ENCODE results near the gene HHATL. TPM values are rescaled to one million over a fixed set of nuclear protein-coding genes. Genes with fewer than 3 reads are reported as not detected.

Gene HHATL
- total and polyA plus RNA-seq, 10 of the 15 experiments (the other 5 are each of a cell fraction or from before 2014, with no cell fraction given): not detected

DNA sequence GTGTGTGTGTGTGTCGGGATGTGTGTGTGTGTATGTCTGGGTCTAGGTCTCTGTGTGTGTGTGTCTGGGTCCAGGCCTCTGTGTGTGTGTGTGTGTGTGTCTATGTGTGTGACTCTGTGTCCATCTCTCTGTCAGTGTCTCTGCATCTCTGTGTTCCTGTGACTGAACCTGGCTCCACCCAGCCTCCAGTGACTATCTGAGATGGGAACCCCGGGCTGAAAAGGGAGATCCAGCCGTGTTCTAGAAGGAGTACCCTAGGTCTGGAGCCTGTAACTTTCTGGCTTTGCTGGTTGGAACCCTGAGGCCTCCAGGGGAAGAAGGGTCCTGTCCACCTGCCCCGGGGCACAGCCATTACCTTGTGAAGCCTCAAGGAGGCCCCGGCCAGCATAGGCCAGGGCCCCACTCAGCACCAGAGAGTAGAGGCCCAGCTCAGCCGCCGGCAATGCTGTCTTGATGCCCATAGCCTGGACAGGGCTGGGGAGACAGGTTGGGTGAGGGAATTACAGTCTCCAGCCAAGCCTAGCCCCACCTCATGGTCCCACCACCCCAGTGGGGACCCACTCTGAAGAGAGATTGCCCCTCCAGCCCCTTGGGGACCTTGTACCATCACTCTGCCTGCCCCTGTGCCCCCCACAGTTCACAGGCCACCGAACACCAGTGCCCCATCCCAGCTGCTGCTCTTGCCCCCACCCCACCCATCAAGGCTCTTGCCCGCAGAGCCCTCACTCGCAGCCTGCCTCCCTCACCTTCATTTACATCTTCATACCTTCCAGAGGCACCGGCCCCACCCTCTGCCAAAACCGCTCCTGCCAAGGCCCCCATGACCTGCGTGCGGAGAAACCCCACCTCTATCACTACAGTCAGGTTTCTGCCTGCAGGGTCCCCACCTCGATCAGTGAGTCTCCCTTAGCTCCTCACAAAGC, 2.0 kb downstream of the HHATL start:
- TF ChIP-seq SREBF1 (IDR thresholded peaks at IDR 0.05; ENCODE audit: low read length) (no peak), ZNF217 (IDR thresholded peaks at IDR 0.05) (no peak), WRNIP1 (IDR thresholded peaks at IDR 0.05; ENCODE audit: borderline replicate concordance, low read depth, low read length) (no peak), ZSCAN29 (IDR thresholded peaks at IDR 0.05) (no peak), JUNB (IDR thresholded peaks at IDR 0.05) (no peak), BCL11A (IDR thresholded peaks at IDR 0.05; ENCODE audit: low read depth, low read length) (no peak), TCF3 (IDR thresholded peaks at IDR 0.05; ENCODE audit: borderline replicate concordance, insufficient read depth, low read depth, low read length) (no peak), IRF4 (IDR thresholded peaks at IDR 0.05; ENCODE audit: low read depth, low read length) (no peak)
- TF ChIP-seq, protein P1, sequence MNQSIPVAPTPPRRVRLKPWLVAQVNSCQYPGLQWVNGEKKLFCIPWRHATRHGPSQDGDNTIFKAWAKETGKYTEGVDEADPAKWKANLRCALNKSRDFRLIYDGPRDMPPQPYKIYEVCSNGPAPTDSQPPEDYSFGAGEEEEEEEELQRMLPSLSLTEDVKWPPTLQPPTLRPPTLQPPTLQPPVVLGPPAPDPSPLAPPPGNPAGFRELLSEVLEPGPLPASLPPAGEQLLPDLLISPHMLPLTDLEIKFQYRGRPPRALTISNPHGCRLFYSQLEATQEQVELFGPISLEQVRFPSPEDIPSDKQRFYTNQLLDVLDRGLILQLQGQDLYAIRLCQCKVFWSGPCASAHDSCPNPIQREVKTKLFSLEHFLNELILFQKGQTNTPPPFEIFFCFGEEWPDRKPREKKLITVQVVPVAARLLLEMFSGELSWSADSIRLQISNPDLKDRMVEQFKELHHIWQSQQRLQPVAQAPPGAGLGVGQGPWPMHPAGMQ (IDR thresholded peaks at IDR 0.05; ENCODE audit: borderline replicate concordance): no peak
- TF ChIP-seq, protein P2, sequence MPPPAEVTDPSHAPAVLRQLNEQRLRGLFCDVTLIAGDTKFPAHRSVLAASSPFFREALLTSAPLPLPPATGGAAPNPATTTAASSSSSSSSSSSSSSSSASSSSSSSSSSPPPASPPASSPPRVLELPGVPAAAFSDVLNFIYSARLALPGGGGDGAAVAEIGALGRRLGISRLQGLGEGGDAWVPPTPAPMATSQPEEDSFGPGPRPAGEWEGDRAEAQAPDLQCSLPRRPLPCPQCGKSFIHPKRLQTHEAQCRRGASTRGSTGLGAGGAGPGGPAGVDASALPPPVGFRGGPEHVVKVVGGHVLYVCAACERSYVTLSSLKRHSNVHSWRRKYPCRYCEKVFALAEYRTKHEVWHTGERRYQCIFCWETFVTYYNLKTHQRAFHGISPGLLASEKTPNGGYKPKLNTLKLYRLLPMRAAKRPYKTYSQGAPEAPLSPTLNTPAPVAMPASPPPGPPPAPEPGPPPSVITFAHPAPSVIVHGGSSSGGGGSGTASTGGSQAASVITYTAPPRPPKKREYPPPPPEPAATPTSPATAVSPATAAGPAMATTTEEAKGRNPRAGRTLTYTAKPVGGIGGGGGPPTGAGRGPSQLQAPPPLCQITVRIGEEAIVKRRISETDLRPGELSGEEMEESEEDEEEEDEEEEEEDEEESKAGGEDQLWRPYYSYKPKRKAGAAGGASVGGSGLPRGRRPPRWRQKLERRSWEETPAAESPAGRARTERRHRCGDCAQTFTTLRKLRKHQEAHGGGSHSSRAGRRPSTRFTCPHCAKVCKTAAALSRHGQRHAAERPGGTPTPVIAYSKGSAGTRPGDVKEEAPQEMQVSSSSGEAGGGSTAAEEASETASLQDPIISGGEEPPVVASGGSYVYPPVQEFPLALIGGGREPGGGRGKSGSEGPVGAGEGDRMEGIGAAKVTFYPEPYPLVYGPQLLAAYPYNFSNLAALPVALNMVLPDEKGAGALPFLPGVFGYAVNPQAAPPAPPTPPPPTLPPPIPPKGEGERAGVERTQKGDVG (CRISPR knock-in tag; IDR thresholded peaks at IDR 0.05): no peak
- TF ChIP-seq, protein P3, sequence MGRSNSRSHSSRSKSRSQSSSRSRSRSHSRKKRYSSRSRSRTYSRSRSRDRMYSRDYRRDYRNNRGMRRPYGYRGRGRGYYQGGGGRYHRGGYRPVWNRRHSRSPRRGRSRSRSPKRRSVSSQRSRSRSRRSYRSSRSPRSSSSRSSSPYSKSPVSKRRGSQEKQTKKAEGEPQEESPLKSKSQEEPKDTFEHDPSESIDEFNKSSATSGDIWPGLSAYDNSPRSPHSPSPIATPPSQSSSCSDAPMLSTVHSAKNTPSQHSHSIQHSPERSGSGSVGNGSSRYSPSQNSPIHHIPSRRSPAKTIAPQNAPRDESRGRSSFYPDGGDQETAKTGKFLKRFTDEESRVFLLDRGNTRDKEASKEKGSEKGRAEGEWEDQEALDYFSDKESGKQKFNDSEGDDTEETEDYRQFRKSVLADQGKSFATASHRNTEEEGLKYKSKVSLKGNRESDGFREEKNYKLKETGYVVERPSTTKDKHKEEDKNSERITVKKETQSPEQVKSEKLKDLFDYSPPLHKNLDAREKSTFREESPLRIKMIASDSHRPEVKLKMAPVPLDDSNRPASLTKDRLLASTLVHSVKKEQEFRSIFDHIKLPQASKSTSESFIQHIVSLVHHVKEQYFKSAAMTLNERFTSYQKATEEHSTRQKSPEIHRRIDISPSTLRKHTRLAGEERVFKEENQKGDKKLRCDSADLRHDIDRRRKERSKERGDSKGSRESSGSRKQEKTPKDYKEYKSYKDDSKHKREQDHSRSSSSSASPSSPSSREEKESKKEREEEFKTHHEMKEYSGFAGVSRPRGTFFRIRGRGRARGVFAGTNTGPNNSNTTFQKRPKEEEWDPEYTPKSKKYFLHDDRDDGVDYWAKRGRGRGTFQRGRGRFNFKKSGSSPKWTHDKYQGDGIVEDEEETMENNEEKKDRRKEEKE (IDR thresholded peaks at IDR 0.05): no peak
- POLR2A ChIA-PET: no interaction called here
- intact Hi-C loops (cut with micrococcal nuclease; ENCODE audit: unreplicated experiment): no loop called here

More for the DNA sequence above, 2.0 kb downstream of the HHATL start:
- BruUV-seq (replicated peaks): no TSS peak
- no peak overlapping the region for H3K4me2 ChIP-seq (ENCODE audit: control insufficient read depth, insufficient read depth)
- ChIA-PET SMC1A (ENCODE audit: uncharacterized antibody, unreplicated experiment) (no interaction called here), RAD21 (ENCODE audit: unreplicated experiment) (no interaction called here), CTCF (no interaction called here)
- no peak overlapping the region for H2AFZ ChIP-seq (ENCODE audit: control insufficient read depth, low read depth, low read length)
- H3K27ac ChIP-seq (ENCODE audit: control insufficient read depth, insufficient read depth): no peak overlapping the region
- 50% methylated on average over 15 of the region's 15 CpGs for WGBS (ENCODE audit: insufficient coverage, insufficient replicate concordance, low lambda C conversion rate, missing lambda C conversion rate)
- H3K27me3 ChIP-seq (replicated peaks in 1 of 2; ENCODE audit: control insufficient read depth in 2 of 2, insufficient read depth in 2 of 2, low read length in 1 of 2): no peaks in the 10 kb centered on the region
- no peaks in the 10 kb centered on the region for H3K9me3 ChIP-seq (replicated peaks; ENCODE audit: control insufficient read depth, insufficient read depth, low read length)
- H3K36me3 ChIP-seq (ENCODE audit: control insufficient read depth in 2 of 2, insufficient read depth in 2 of 2, low read length in 1 of 2): no peaks in the 10 kb centered on the region
- FAIRE-seq (peak; percentile 82), ATAC-seq (no peak), DNase-seq (ENCODE audit: low read depth, low spot score) (no peak)
- H3K9ac ChIP-seq (ENCODE audit: control insufficient read depth, insufficient read depth, low read length): no peak overlapping the region
- no peak overlapping the region for H3K4me3 ChIP-seq
- no peaks in the 10 kb centered on the region for H3K79me2 ChIP-seq (ENCODE audit: control insufficient read depth, insufficient read depth, low read length)
- H4K20me1 ChIP-seq (ENCODE audit: control insufficient read depth, insufficient read depth): no peaks in the 10 kb centered on the region
- in situ Hi-C loops (cut with MboI): no loop called here
- no peaks in the 10 kb centered on the region for H3K4me1 ChIP-seq (ENCODE audit: control insufficient read depth, insufficient read depth, low read length)
